ENCODE measurements around the gene PPM1K.
"Not testable (repeated sequence)": the region's sequence is repeated elsewhere in the genome, so short reads cannot be mapped to it uniquely, and the experiment has no call there.

DNA sequence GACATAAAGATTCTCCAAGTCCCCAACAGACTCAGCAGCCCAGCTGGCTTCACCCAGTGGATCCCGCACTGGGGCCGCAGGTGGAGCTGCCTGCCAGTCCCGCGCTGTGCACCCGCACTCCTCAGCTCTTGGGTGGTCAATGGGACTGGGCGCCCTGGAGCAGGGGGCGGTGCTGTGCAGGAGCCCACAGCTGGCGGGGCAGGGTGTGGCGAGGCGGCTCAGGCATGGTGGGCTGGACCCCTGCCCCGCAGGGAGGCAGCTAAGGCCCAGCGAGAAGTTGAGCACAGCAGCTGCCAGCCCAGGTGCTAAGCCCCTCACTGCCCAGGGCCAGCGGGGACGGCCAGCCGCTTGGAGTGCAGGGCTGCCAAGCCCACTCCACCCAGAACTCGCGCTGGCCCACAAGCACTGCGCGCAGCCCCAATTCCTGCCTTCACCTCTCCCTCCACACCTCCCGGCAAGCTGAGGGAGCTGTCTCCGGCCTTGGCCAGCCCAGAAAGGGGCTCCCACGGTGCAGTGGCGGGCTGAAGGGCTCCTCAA, 28.8 kb upstream of the PPM1K start:
- TF ChIP-seq, protein P1, sequence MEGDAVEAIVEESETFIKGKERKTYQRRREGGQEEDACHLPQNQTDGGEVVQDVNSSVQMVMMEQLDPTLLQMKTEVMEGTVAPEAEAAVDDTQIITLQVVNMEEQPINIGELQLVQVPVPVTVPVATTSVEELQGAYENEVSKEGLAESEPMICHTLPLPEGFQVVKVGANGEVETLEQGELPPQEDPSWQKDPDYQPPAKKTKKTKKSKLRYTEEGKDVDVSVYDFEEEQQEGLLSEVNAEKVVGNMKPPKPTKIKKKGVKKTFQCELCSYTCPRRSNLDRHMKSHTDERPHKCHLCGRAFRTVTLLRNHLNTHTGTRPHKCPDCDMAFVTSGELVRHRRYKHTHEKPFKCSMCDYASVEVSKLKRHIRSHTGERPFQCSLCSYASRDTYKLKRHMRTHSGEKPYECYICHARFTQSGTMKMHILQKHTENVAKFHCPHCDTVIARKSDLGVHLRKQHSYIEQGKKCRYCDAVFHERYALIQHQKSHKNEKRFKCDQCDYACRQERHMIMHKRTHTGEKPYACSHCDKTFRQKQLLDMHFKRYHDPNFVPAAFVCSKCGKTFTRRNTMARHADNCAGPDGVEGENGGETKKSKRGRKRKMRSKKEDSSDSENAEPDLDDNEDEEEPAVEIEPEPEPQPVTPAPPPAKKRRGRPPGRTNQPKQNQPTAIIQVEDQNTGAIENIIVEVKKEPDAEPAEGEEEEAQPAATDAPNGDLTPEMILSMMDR (IDR thresholded peaks at IDR 0.05), result not testable (repeated sequence)
- not testable (repeated sequence) for TF ChIP-seq POLR2AphosphoS5 (IDR thresholded peaks at IDR 0.05)
